Measurements from ENCODE around the gene KISS1R. TPM values are rescaled to one million over a fixed set of nuclear protein-coding genes. Genes with fewer than 3 reads are reported as not detected.

The KISS1R gene
- total RNA-seq, 1 donor from 2014 or later: not detected

GRCh38 chr19:926589-927350 lies 9.6 kb downstream of the KISS1R start:
- peaks cover 49% of the 10 kb centered on the region for H3K4me1 ChIP-seq
- H3K4me3 ChIP-seq: peak overlapping the region; percentile 91
- peaks cover 7% of the 10 kb centered on the region for H3K36me3 ChIP-seq
- intact Hi-C loops (cut with micrococcal nuclease): loop anchor here (10.0 kb wide), 1 partner anchor 162 kb away; no protein-coding TSS in a partner anchor
- TF ChIP-seq CTCF (IDR thresholded peaks at IDR 0.05; ENCODE audit: borderline replicate concordance): no peak
- H3K27me3 ChIP-seq (ENCODE audit: low read depth): no peaks in the 10 kb centered on the region
- H3K27ac ChIP-seq (replicated peaks): peak overlapping the region; percentile 88
- no peaks in the 10 kb centered on the region for H3K9me3 ChIP-seq (replicated peaks)
- peak; percentile 70 for DNase-seq

- DNase-seq: no peak
- Histone ChIP-seq H3K4me1 (peaks cover 54% of the 10 kb centered on the region), H3K4me3 (peak overlapping the region; percentile 91), H3K27ac (replicated peaks) (peak overlapping the region; percentile 88), H3K27me3 (ENCODE audit: low read depth) (no peaks in the 10 kb centered on the region), H3K36me3 (peaks cover 7% of the 10 kb centered on the region), H3K9me3 (replicated peaks) (no peaks in the 10 kb centered on the region)
- TF ChIP-seq CTCF (IDR thresholded peaks at IDR 0.05; ENCODE audit: borderline replicate concordance): no peak
- intact Hi-C loops (cut with micrococcal nuclease): loop anchor here (10.0 kb wide), 1 partner anchor 163 kb away; no protein-coding TSS in a partner anchor
Observed at GRCh38 chr19:927351-927779, 10.2 kb downstream of the KISS1R start.

- peak overlapping the region; percentile 91 for H3K4me3 ChIP-seq
- no peak for TF ChIP-seq CTCF (IDR thresholded peaks at IDR 0.05; ENCODE audit: borderline replicate concordance)
- no peaks in the 10 kb centered on the region for H3K9me3 ChIP-seq (replicated peaks)
- intact Hi-C loops (cut with micrococcal nuclease): loop anchor here (10.0 kb wide), 1 partner anchor 163 kb away; no protein-coding TSS in a partner anchor
- H3K27me3 ChIP-seq (ENCODE audit: low read depth): no peaks in the 10 kb centered on the region
- H3K36me3 ChIP-seq: peaks cover 7% of the 10 kb centered on the region
- H3K4me1 ChIP-seq: peaks cover 59% of the 10 kb centered on the region
- DNase-seq: no peak
- H3K27ac ChIP-seq (replicated peaks): peak overlapping the region; percentile 88
Observed at GRCh38 chr19:927780-928401, 10.8 kb downstream of the KISS1R start.

GRCh38 chr19:928471-929202 lies 11.5 kb downstream of the KISS1R start:
- H3K9me3 ChIP-seq (replicated peaks): no peaks in the 10 kb centered on the region
- DNase-seq: no peak
- no peak overlapping the region for H3K27ac ChIP-seq (replicated peaks)
- H3K4me3 ChIP-seq: no peak overlapping the region
- intact Hi-C loops (cut with micrococcal nuclease): loop anchor here (10.0 kb wide), 1 partner anchor 164 kb away; no protein-coding TSS in a partner anchor
- H3K4me1 ChIP-seq: peaks cover 63% of the 10 kb centered on the region
- H3K36me3 ChIP-seq: peaks cover 7% of the 10 kb centered on the region
- no peaks in the 10 kb centered on the region for H3K27me3 ChIP-seq (ENCODE audit: low read depth)
- no peak for TF ChIP-seq CTCF (IDR thresholded peaks at IDR 0.05; ENCODE audit: borderline replicate concordance)

- H3K27me3 ChIP-seq (ENCODE audit: low read depth): no peaks in the 10 kb centered on the region
- peaks cover 66% of the 10 kb centered on the region for H3K4me1 ChIP-seq
- H3K27ac ChIP-seq (replicated peaks): no peak overlapping the region
- DNase-seq: no peak
- intact Hi-C loops (cut with micrococcal nuclease): loop anchor here (10.0 kb wide), 1 partner anchor 165 kb away; no protein-coding TSS in a partner anchor
- H3K4me3 ChIP-seq: no peak overlapping the region
- peaks cover 7% of the 10 kb centered on the region for H3K36me3 ChIP-seq
- no peaks in the 10 kb centered on the region for H3K9me3 ChIP-seq (replicated peaks)
- no peak for TF ChIP-seq CTCF (IDR thresholded peaks at IDR 0.05; ENCODE audit: borderline replicate concordance)
Observed at GRCh38 chr19:929203-929890, 12.2 kb downstream of the KISS1R start.

All from left ventricle myocardium inferior (tissue), 1 donor.